Measurements from ENCODE around the gene ADAMTSL5. TPM values are rescaled to one million over a fixed set of nuclear protein-coding genes. Genes with fewer than 3 reads are reported as not detected.

Gene ADAMTSL5
- total and polyA plus RNA-seq, 9 of the 15 experiments (the other 6 are each of a cell fraction or from before 2014, with no cell fraction given) = 1.0 to 11.6 (median 4.1) TPM

DNA sequence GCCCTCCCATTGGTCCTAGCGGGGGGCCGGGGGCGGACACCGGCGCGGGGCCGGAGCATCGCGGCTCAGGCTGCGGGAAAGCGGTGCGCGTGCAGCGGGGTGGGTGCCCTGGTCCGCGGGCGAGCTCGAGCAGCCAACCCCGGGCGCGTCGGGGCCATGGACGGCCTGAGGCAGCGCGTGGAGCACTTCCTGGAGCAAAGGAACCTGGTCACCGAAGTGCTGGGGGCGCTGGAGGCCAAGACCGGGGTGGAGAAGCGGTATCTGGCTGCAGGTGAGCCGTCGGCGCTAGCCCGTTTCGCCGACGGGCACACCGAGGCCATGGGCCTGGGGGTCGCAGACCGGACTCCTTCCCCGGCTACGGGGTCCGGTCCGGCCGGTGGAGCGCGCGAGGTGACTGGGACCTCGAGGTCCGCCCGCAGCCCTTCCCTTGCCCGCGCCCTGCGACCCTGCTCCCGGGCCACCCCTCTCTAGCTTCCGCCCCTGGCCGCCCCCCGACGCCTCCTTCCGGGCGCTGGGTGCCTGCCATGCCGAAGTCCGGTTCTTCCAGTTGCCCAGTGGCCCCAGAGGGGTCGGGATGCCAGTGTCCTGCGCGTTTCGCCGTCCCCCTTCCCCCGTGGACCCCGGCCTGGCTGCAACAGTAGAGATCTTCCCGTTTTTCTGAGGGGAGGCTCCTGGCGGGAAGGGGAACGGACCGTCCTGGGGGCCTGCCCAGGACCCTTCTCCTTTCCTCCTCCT lies 21.5 kb downstream of the ADAMTSL5 start, which contains the start of gene REEP6 (continued):
- TF ChIP-seq, protein P1, sequence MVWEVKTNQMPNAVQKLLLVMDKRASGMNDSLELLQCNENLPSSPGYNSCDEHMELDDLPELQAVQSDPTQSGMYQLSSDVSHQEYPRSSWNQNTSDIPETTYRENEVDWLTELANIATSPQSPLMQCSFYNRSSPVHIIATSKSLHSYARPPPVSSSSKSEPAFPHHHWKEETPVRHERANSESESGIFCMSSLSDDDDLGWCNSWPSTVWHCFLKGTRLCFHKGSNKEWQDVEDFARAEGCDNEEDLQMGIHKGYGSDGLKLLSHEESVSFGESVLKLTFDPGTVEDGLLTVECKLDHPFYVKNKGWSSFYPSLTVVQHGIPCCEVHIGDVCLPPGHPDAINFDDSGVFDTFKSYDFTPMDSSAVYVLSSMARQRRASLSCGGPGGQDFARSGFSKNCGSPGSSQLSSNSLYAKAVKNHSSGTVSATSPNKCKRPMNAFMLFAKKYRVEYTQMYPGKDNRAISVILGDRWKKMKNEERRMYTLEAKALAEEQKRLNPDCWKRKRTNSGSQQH (CRISPR knock-in tag; IDR thresholded peaks at IDR 0.05) = no peak
- TF ChIP-seq, protein P2, sequence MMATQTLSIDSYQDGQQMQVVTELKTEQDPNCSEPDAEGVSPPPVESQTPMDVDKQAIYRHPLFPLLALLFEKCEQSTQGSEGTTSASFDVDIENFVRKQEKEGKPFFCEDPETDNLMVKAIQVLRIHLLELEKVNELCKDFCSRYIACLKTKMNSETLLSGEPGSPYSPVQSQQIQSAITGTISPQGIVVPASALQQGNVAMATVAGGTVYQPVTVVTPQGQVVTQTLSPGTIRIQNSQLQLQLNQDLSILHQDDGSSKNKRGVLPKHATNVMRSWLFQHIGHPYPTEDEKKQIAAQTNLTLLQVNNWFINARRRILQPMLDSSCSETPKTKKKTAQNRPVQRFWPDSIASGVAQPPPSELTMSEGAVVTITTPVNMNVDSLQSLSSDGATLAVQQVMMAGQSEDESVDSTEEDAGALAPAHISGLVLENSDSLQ (IDR thresholded peaks at IDR 0.05) = no peak
- TF ChIP-seq HNRNPK (IDR thresholded peaks at IDR 0.05; ENCODE audit: low read depth, low read length, poor library complexity, severe bottlenecking) (peak; percentile 38), NFE2L1 (tag; IDR thresholded peaks at IDR 0.05; ENCODE audit: borderline replicate concordance, low read depth) (no peak), ZNF280A (IDR thresholded peaks at IDR 0.05; ENCODE audit: low read depth, partially characterized antibody) (no peak), MTF1 (CRISPR knock-in tag; IDR thresholded peaks at IDR 0.05; ENCODE audit: borderline replicate concordance) (no peak), FOXK2 (conservative IDR thresholded peaks at IDR 0.05 in 1 of 2, IDR thresholded peaks at IDR 0.05 in 1 of 2; ENCODE audit: low read depth in 2 of 2) (no peak), ZNF561 (CRISPR knock-in tag; conservative IDR thresholded peaks at IDR 0.05) (no peak), FOXM1 (IDR thresholded peaks at IDR 0.05; ENCODE audit: low read depth) (no peak), FOXM1 (CRISPR knock-in tag; IDR thresholded peaks at IDR 0.05; ENCODE audit: low read depth) (no peak), SMAD2 (IDR thresholded peaks at IDR 0.05; ENCODE audit: low read depth, low read length) (no peak), NFIC (IDR thresholded peaks at IDR 0.05) (peak; percentile 69), POLR2G (IDR thresholded peaks at IDR 0.05; ENCODE audit: low read depth, low read length) (peak; percentile 89), CBX3 (IDR thresholded peaks at IDR 0.05; ENCODE audit: borderline replicate concordance in 1 of 2, low read length in 2 of 2) (peak in 1 of 2 experiments; percentile 17; a peak in 1 of 3 replicates), MYC (IDR thresholded peaks at IDR 0.05; ENCODE audit: low read depth, low read length) (peak; percentile 75), MYC (CRISPR knock-in tag; IDR thresholded peaks at IDR 0.05; ENCODE audit: borderline replicate concordance, low read depth) (no peak; the same call in 1 of the 2 replicates), GATAD2B (IDR thresholded peaks at IDR 0.05; ENCODE audit: borderline replicate concordance) (no peak)
- TF ChIP-seq, protein P3, sequence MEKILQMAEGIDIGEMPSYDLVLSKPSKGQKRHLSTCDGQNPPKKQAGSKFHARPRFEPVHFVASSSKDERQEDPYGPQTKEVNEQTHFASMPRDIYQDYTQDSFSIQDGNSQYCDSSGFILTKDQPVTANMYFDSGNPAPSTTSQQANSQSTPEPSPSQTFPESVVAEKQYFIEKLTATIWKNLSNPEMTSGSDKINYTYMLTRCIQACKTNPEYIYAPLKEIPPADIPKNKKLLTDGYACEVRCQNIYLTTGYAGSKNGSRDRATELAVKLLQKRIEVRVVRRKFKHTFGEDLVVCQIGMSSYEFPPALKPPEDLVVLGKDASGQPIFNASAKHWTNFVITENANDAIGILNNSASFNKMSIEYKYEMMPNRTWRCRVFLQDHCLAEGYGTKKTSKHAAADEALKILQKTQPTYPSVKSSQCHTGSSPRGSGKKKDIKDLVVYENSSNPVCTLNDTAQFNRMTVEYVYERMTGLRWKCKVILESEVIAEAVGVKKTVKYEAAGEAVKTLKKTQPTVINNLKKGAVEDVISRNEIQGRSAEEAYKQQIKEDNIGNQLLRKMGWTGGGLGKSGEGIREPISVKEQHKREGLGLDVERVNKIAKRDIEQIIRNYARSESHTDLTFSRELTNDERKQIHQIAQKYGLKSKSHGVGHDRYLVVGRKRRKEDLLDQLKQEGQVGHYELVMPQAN (IDR thresholded peaks at IDR 0.05; ENCODE audit: borderline replicate concordance) = peak; percentile 37; the same call in 1 of the 2 replicates
- TF ChIP-seq, protein P4, sequence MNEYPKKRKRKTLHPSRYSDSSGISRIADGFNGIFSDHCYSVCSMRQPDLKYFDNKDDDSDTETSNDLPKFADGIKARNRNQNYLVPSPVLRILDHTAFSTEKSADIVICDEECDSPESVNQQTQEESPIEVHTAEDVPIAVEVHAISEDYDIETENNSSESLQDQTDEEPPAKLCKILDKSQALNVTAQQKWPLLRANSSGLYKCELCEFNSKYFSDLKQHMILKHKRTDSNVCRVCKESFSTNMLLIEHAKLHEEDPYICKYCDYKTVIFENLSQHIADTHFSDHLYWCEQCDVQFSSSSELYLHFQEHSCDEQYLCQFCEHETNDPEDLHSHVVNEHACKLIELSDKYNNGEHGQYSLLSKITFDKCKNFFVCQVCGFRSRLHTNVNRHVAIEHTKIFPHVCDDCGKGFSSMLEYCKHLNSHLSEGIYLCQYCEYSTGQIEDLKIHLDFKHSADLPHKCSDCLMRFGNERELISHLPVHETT (CRISPR knock-in tag; conservative IDR thresholded peaks at IDR 0.05 in 1 of 2, IDR thresholded peaks at IDR 0.05 in 1 of 2) = peak in 1 of 2 experiments; percentile 31; a peak in 1 of 4 replicates
